SIG-M5 (cell line): ENCODE results near the gene CD300LF.

Source experiments
- DNase-seq: peaks from one replicate; lab custom pipeline; 2025; lab: John Stamatoyannopoulos, UW

Gene CD300LF

DNA sequence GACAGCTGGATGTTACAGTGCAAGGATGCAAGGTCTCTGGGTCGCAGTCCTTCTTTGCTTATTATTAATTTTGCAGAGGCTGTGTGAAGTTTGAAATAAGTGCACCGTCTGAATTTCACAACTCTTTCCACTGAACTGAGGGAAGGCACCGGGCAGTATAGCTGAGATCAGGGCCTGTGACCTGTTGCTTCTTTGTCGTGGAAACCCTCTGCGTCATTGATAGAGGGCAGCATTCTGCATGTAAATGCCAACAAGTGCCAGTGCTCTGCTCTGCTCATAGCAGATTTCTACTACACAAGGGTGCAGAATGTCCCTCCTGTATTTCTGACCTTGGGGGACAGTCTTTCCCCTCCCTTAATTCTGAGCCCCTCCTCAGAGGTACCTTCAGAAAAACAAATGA is 26.0 kb downstream of the CD300LF start:
- DNase-seq, result no peak

DNA sequence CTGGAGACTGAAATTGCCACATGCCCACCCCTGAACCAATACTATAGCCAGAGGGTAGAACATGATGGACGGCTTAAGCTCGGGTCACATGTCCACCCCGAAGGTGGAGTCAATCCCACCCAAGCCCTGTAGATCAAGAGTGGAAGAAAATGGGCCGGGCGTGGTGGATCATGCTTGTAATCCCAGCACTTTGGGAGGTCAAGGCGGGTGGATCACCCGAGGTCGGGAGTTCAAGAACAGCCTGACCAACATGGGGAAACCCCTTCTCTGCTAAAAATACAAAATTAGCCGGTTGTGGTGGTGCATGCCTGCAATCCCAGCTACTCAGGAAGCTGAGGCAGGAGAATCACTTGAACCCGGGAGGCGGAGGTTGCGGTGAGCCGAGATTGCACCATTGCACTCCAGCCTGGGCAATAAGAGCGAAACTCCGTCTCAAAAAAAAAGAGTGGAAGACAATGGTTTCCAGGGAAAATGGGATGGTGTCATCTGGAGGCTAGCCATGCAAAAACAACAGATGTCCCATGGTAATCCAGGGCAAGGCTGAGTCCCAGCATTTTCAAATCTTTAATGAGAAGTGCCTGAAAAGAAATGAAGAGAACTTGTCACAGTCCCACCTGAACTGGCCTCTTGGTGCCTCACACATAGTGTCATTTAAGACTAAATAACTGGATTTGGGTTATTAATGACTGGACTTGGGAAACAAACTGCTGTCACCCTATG is 30.1 kb downstream of the CD300LF start:
- DNase-seq, result no peak

DNA sequence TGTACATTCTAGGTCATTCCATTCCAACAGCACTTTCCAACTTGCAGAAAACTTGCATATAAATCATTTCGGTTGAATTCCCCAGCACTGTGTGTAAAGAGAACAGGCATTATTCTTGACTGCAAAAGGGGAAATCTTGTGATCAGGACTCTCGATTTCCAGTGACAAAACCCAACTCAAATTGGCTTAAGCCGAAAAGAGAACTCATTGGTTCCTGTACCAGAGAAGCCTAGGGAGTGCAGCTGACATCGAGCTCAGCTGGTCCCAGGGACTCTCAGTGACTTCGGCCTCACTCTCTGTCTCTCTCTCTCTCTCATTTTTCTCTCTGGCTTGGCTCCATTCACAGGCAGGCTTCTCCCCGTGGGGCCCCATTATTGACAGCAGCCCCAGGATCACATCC is 30.7 kb downstream of the CD300LF start:
- no peak for DNase-seq

DNA sequence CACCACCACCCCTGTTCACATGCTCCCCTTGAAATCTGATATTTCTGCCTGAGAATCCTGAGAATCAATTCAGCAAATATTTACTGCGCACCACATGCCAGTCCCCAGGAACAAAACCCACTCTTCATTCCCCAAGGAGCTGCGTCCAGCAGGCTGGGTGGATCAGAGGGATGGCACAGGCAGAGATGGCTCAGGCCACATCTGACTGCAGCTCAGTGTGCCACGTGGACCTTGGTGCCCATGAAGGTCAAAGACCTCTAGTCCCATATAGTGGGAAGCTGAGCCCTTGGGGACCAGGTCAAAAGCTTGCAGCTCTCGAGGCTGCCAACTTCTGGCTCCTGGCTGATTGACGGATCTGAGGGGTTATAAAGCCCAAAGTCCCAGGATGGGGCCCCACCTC is 31.8 kb downstream of the CD300LF start:
- no peak for DNase-seq

DNA sequence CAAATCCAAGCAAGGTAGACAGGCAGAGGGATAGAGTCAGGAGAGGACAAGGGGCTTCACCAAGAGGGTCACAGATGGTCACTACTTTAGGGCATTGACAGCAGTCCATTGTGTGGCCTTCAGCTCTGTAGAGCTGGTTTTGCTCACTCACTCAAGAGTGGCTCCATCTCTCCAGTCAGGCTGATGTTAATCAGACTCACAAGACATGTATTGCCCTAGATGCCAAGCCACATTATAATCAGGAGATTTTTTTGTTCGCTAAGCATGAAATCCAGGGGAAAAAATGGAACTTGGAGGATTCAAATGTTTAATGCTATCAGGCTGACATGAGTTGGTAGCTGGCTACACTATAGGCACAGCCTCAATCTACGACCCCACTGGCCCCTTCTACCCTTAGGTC is 32.5 kb downstream of the CD300LF start:
- DNase-seq, result no peak

DNA sequence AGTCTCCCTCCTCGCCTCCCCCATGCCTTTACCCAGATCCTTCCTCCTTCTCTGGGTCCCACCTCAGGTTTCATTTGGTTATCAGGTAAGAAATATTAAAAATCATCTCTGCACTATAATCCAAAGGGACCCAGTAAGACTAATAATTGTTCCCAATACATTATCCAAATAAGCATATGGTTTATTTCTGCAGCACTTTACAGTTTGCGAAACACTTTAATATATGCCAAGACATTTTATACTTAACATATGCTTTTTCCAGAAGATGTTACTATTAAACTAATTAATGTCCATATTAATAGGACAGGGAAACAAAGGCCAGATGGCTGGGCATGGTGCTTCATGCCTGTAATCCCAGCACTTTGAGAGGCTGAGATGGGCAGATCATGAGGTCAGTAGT is 33.3 kb downstream of the CD300LF start:
- no peak for DNase-seq

DNA sequence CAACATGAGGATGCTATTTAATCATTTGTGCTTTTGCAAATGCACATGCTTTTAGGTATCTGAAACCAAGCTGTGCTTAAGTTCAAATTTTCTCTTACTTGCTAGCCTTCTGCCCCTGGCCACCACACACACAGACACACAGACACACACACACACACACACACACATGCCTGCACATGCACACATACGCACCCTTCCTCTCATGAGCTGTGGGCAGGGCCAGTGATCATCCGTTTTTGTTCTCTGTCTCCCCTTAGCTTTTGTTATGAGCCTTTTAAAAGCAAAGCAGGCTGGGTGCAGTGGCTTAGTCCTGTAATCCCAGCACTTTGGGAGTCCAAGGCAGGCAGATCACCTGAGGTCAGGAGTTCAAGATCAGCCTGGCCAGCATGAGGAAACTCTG is 34.2 kb downstream of the CD300LF start:
- DNase-seq, result no peak

DNA sequence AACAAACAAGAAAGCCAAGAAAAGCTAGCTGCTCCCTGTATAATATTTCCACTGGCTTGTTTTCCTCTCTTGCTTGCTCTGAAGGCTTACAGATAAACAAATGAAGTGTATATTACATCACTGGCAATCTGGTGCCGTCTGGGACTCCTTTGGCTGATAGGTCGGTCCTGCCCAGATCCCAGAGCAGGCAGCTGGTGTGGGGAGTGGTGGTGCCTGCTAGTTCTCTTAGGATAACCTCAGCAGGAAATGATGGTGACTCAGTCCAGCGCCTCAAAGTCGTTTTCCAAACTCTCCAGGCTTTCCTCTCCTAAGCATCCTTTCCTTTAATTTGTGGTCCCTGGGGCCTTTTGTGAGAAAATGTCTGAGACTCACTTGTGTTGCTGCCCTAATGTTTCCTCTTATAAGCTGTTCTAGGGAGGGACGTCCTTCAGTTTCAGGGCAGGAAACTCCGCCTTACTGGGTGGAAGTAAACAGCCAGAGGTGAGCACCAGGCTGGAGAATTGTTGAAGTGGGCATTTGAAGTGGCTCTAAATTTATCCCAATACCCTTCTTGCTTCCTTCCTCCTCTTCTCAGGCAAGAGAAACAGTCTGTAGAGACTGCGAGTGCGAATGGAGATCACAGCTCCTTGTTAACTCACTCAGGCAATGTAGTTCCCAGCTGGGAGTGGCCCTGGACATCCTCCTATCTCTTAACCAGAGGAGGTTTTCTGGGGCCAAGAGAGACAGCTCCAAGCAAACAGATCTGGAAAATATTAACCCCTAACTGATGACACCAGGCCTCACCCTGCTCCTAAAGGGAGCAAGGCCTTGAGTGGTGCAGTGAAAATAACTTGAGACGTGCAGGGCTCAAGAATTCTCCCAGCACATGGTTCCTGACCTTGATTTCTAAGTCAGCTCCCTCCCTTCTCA is 34.9 kb downstream of the CD300LF start:
- DNase-seq, result no peak

DNA sequence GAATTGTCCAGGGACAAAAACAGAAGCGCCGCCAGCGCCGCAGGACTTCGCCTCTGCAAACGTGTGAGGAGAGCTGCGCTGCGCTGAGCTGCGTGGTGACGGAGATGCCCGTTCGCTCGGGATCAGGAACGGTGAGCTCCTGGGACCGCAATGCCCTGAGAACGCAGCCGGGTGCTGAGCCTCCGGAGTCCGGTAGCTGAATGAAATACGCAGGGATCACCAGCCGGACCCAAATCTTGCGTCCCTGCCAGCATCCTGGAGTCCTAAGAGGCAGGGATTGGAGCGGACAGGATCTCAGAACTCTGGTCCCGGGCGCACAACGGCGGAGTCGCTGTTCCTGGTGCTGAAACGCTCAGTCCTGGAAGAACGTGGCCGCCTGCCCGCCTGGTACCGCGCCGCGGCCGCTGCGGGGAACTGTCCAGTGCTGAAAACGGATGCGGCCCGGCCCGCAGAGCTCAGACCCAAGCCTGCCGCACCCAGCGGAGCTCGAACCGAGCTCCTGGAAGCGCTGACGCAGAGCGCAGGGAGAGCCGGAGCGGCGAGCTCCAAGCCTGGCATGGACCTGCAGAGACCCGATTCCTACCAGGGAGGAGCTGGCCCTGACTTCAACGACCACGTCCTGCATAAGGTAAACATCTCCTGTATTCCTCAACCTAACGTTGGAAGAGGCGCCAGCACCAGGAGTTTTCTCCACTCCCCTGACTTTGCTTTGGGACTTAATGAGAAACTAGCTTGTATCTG is 41.5 kb downstream of the CD300LF start:
- DNase-seq, result no peak

DNA sequence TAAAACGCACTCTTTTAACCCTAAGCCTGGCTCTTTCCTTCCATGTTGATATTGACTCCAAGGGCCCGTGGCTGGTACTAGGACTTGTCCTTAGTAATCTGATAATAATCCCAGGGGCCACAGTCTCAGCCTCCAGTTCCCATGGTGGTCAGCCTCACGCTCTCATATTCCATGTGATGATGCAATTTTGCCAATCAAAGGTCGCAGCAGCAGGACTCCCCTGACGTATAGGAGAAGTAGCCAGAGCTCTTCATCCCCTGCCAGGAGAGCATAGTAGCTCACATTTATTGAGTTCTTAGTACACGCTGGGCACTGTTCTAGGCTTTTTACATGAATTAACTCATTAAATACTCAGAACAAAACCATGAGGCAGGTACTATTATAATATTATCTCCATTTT is 42.4 kb downstream of the CD300LF start:
- DNase-seq, result no peak

DNA sequence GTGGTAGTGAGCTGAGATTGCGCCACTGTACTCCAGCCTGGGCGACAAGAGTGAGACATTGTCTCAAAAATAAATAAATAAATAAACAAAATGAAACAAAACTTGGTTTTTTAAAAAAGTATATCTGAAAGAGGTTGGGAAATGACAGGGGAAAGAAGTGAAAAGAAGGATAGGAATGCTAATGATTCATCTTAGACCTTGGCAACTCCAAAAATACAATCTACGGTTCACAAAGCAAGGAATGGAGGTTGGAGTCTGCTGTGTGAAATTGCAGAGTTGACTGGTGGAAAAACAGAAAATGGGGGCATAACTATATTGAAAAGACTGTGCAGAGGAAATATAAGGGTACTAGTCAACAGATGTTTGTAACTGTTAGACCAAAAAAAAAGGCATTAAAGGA is 49.2 kb downstream of the CD300LF start:
- DNase-seq, result no peak

DNA sequence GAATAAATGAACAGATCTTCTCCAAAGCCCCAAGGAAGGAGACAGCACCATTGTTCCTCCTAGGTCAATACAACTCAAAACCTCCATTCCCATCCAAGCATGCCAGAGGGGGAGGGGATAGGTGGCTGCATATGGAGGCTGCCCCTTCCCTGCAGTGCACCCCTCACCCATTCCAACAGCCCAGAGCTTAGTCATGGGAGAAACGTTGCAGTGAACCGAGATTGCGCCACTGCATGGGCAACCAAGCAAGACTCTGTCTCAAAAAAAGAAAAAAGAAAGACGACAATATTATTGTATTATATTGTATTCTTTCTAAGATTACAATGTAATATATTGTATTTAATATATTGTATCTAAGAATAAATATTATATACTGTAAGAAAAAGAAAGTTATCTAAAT is 52.8 kb downstream of the CD300LF start:
- DNase-seq, result no peak

DNA sequence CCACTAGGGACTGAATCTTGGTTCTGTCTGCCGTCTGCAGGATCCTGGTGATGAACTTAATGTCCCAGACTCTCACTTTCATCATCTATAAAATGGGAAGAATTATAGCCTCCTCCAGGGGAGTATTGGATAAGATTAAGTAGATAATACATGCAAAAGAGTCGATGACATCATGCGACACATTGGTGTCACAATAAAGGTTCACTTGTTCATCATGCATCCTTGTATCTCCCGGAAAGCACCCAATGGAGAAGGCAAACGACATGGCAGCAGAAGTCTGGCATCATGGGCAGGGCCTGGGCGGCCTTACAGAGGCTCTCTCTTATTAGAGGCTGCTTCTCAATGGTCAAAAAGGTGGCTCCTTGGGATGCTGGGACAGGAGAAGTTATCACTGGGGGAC is 54.1 kb downstream of the CD300LF start:
- no peak for DNase-seq

DNA sequence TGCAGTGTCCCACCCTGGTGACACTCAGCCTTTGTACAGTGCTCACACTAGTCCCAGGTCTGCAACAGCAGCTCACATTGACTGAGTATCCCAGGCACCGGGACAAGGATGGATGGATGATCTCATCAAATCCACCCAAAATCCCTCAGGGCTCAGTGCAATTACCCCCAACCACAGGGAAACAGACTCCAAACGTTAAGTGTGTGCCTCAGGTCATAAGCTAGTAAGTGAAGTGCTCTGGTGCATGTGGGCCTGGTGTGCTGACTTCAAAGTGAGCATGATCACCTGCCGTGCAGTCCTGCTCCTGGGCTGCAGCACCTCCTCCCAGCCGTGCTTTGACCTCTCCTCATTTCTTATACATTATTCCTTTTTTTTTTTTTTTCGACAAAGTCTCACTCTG is 58.0 kb downstream of the CD300LF start:
- DNase-seq, result no peak

DNA sequence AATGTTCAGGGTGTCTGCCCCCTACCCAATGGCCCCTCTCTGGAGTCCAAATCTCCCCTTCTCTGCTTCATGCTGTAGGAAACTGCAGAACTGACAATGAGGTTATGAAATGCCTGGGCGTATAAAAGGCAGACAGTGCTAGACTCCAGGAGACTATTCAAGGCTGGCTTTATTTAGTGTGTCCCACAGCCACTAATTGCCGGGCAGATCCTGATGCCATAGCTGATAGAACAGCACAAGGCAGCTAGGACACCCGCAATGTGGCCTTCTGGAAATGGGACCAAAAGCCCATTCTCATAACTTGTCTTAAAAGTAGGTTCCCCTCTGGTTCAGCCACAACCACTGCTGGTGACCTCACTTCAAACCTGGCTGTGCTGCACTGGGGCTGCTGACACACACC is 60.7 kb downstream of the CD300LF start:
- DNase-seq, result no peak

DNA sequence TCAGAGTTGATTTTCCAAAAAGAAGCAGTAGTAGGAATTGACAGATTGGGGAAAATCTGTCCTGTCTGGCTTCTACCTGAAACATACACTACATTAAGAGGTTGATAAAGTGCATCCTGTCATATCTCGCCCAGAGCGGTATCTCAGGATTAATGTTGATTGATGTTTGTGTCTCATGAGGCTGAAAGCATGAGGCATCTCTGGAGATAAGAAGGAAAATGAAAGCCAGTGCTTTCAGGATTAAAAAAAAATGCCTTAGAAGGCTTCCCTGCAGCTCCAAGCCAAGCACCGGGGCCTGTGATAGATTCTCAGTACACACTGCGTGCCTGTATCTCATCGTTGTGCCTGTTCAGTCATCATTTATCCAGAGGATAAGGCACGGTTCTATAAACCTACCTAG is 62.8 kb downstream of the CD300LF start:
- no peak for DNase-seq

DNA sequence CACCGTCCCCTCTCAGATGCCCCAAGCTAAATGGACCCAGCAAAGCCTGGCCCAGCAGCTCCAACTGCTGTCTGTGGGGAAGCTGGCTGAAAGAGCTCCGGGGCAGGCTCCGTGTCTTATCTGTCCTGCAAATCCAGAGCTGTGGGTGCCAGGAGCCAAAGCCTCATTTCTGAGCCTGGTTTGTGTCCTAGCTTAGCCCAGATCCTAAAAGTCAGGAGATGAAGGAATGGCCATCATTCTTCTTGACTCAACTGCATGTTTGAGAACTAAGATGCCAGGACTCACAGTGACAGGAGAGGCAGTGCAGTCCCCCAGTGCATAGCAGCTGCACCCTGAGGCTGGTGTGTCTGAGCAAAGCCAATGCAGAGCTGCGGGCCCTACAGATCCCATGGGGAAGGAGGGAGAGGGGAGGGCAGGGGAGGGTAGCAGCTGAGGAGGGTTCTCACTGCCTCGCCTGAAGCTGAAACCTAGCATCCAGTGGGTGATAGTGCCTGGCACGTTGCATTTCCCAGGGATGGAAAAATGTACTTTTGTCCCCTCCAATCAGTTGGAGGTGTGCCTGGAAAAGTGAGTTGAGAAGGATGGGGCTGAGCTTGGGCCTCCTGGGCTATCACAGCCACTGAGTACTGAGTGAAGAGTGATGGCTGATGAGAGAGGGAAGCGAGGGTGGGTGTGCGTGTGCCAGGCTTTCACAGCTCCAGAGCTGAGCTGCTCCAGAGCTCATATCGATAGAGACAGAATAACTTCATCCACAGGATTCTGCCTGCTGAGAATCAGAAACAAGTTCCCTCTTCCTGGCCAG is 64.7 kb downstream of the CD300LF start:
- no peak for DNase-seq

DNA sequence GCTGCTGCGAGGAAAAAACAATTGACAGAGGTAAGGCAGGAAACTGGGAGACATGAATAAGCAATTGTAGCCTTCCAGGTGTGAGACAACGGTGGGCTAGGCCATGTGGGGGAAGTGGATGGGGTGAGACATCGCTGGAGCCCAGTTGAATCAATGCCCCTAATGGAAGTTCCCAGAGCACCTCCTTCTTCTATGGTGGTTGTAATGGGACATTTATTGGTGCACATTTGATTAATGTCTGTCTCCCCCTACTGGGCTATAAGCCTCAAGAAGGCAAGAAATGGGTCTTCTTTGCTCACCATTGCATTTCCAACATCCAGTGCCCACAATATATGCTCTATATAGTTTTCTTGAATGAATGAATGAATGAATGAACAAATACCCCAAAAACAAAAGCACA is 66.5 kb downstream of the CD300LF start:
- DNase-seq, result no peak

DNA sequence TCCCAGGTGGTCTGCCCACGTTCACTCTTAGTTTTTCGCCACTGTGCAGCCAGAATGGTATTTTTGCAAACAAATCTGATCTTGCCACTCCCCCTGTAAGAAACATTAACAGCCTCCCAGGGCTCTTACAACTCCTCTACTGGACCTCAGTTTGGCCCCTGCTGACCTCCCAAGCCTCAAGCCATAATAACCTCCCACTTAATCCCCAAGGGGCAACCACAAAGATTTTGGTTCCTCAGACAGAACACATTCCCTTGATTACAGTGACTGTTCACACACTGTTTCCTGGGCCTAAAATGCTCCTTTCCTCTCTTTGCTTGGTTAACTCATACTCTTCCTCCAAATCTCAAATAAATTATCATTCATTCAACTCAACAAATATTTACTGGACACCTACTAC is 67.7 kb downstream of the CD300LF start:
- DNase-seq, result no peak

DNA sequence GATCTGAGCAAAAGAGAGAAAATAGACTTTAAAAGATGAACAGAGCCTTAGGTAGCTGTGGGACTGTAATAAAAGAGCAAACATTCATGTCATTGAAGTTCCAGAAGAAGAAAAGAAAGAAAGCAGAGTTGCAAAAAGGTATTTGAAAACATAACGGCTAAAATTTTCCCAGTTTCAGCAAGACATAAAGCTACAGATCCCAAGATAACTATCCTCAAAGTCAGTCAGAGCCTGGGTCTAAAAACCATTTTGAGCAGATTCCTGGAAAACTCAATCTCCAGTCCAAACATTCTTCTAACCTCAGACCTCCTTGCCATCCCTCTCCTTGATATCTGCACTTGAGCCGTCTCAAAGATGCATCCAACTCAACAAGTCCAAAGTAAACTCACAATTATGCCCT is 68.3 kb downstream of the CD300LF start:
- no peak for DNase-seq
